ENCODE results near the gene CHCHD6.
"Not testable (repeated sequence)": the region's sequence is repeated elsewhere in the genome, so short reads cannot be mapped to it uniquely, and the experiment has no call there.

The CHCHD6 gene

DNA sequence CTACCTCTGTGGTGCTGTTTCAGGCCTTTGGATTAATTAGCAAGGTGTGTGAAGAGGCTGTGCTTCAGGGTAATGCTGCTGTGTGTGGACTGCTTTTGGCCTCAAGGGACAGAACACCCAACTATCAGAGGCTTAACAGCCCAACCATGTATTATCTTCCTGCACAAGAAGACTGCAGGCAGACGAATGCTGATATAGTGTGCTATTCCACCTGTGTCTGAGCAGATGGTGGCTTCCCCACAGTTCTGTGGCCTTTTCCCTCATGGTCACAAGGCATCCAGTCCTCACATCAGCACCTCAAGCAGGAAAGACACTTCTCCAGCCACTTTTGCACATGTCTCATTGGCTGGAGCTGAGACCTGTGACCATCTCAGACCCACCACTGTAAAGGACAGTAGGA, 76.6 kb downstream of the CHCHD6 start:
- H3K36me3 Mint-ChIP-seq (ENCODE audit: low read depth), result peaks cover 13% of the 10 kb centered on the region
- peaks cover 9% of the 10 kb centered on the region for H3K4me1 Mint-ChIP-seq
- H3K27me3 Mint-ChIP-seq, result no peaks in the 10 kb centered on the region
- H3K4me3 Mint-ChIP-seq, result no peak overlapping the region
- ATAC-seq (no peak), DNase-seq (no peak)
- H3K9me3 Mint-ChIP-seq, result no peaks in the 10 kb centered on the region
- H3K27ac Mint-ChIP-seq, result no peak overlapping the region

- DNase-seq, result no peak
- no peaks in the 10 kb centered on the region for H3K27me3 Mint-ChIP-seq
- ATAC-seq, result no peak
- H3K4me3 Mint-ChIP-seq, result no peak overlapping the region
- H3K27ac Mint-ChIP-seq, result no peak overlapping the region
- H3K4me1 Mint-ChIP-seq, result peaks cover 9% of the 10 kb centered on the region
- peaks cover 13% of the 10 kb centered on the region for H3K36me3 Mint-ChIP-seq (ENCODE audit: low read depth)
- H3K9me3 Mint-ChIP-seq, result no peaks in the 10 kb centered on the region
Observed at GRCh38 chr3:126781406-126781805, 77.4 kb downstream of the CHCHD6 start.

DNA sequence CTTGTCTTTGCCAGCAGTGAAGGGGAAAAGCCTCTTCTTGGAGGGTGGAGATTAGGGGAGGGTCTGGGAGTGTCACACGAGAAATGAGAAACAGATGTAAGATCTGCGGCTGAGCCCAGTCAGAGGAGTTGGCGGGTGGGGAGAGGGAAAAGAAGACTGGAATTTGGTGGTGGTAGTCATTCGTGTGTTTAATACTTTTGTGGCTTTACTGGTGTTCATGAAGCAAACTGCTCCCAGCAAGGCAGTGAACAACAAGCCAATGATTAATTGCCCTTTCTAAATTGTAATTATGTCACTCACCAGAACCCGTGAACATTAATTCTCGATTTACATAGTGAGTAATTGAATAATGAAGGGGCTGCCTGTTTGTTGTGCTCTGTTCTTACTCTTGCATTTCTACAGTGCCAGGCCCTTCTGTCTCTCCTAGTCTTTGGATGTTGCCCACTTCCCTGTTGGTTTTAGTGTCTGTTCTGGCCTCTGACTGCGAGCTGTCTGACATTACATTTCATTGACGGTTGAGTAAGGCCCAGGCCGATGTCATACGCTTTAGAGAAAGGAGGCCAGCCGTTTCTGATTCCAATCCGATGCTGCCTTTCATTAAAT, 78.0 kb downstream of the CHCHD6 start:
- no peak for ATAC-seq
- Mint-ChIP-seq H3K27ac (no peak overlapping the region), H3K27me3 (no peaks in the 10 kb centered on the region), H3K9me3 (no peaks in the 10 kb centered on the region), H3K36me3 (ENCODE audit: low read depth) (peaks cover 13% of the 10 kb centered on the region), H3K4me1 (peaks cover 8% of the 10 kb centered on the region), H3K4me3 (no peak overlapping the region)
- DNase-seq, result no peak

GRCh38 chr3:126782536-126782935, 78.5 kb downstream of the CHCHD6 start:
- Mint-ChIP-seq H3K4me1 (peaks cover 7% of the 10 kb centered on the region), H3K36me3 (ENCODE audit: low read depth) (peaks cover 13% of the 10 kb centered on the region), H3K27me3 (no peaks in the 10 kb centered on the region), H3K4me3 (no peak overlapping the region), H3K27ac (no peak overlapping the region), H3K9me3 (no peaks in the 10 kb centered on the region)
- DNase-seq, result no peak
- ATAC-seq, result no peak

DNA sequence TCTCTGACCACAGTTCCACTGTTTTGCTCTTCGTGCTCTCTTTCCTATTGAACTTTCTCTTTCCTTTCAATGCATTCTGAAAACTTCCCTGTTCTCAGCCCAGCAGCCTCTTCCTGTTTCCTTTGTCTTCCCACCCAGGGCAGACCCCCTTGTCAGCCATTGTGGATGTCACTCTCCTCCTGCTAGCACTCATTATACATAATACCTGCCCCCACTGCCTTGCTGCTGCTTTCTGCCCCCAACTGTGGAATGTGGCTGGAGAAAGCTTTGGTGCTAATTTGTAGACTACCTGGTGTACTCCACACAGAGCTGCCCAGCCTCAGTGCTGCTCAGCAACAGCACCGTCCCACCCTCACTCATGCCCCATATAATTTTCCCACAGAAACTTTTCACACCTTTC, 80.2 kb downstream of the CHCHD6 start:
- no peak overlapping the region for H3K27ac Mint-ChIP-seq
- no peak for ATAC-seq
- H3K27me3 Mint-ChIP-seq, result no peaks in the 10 kb centered on the region
- peaks cover 4% of the 10 kb centered on the region for H3K9me3 Mint-ChIP-seq
- peaks cover 7% of the 10 kb centered on the region for H3K4me1 Mint-ChIP-seq
- no peak overlapping the region for H3K4me3 Mint-ChIP-seq
- DNase-seq, result no peak
- H3K36me3 Mint-ChIP-seq (ENCODE audit: low read depth), result peaks cover 22% of the 10 kb centered on the region

GRCh38 chr3:126791320-126791719, 87.3 kb downstream of the CHCHD6 start:
- not testable (repeated sequence) for ATAC-seq, H3K27ac Mint-ChIP-seq, H3K4me1 Mint-ChIP-seq

GRCh38 chr3:126792998-126793397, 89.0 kb downstream of the CHCHD6 start:
- Mint-ChIP-seq H3K36me3 (ENCODE audit: low read depth) (peaks cover 30% of the 10 kb centered on the region), H3K9me3 (peaks cover 27% of the 10 kb centered on the region), H3K4me1 (no peaks in the 10 kb centered on the region), H3K4me3 (no peak overlapping the region), H3K27ac (no peak overlapping the region), H3K27me3 (no peaks in the 10 kb centered on the region)
- no peak for ATAC-seq
- DNase-seq, result no peak

More at GRCh38 chr3:126791320-126791719, 87.3 kb downstream of the CHCHD6 start:
- peaks cover 25% of the 10 kb centered on the region for H3K36me3 Mint-ChIP-seq (ENCODE audit: low read depth)
- H3K27me3 Mint-ChIP-seq, DNase-seq, H3K4me3 Mint-ChIP-seq: not testable (repeated sequence)
- H3K9me3 Mint-ChIP-seq, result peaks cover 27% of the 10 kb centered on the region

DNA sequence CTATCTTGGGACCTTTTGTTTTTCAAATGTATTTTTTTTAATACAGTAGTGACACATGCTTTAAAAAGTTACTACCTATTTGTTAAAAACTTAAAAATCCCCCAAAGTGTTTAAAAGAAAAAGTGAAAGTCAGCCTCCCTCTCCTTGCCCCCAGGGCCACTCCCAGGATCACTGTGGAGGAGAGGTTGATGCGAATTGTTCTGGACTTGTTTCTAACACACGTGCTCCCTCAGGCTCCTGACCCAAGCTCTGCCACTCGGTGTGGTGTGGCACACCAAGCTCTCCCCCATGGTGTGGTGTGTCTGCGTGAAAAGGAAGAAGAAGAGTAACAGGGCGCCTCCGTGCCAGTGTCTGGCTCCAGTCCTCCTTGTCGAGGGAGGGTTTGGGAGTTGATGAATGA, 93.5 kb downstream of the CHCHD6 start:
- H3K36me3 Mint-ChIP-seq (ENCODE audit: low read depth), result peaks cover 34% of the 10 kb centered on the region

GRCh38 chr3:126798521-126798920, 94.5 kb downstream of the CHCHD6 start:
- Mint-ChIP-seq H3K27ac (no peak overlapping the region), H3K36me3 (ENCODE audit: low read depth) (peaks cover 26% of the 10 kb centered on the region)

More for the DNA sequence above, 93.5 kb downstream of the CHCHD6 start:
- Mint-ChIP-seq H3K27ac (no peak overlapping the region), H3K27me3 (no peaks in the 10 kb centered on the region), H3K4me1 (no peaks in the 10 kb centered on the region), H3K4me3 (no peak overlapping the region), H3K9me3 (peaks cover 27% of the 10 kb centered on the region)
- no peak for DNase-seq
- no peak for ATAC-seq

DNA sequence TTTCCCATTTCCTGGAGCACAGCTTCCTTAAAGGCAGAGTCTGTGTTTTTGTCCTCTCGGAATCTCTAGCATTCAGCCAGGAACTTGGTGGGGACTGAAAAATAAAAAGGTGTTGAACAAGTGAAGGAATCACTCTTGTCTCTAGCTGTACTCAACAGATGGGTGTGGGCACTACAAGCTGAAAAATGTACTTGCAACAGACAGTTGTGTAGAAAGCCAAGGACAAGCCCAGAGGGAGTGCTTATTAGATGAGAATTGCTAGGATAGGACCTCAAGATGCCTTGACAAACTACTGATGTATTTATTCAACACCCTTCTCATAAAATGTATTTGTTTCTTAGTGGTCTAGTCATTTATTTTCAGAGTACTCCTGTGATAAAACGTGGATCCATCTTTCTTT, 95.1 kb downstream of the CHCHD6 start:
- H3K27ac Mint-ChIP-seq, result no peak overlapping the region
- no peak overlapping the region for H3K4me3 Mint-ChIP-seq
- peaks cover 24% of the 10 kb centered on the region for H3K36me3 Mint-ChIP-seq (ENCODE audit: low read depth)
- no peaks in the 10 kb centered on the region for H3K4me1 Mint-ChIP-seq
- H3K9me3 Mint-ChIP-seq, result peaks cover 16% of the 10 kb centered on the region
- DNase-seq (no peak), ATAC-seq (no peak)
- no peaks in the 10 kb centered on the region for H3K27me3 Mint-ChIP-seq

More at GRCh38 chr3:126798521-126798920, 94.5 kb downstream of the CHCHD6 start:
- H3K4me3 Mint-ChIP-seq, result no peak overlapping the region
- DNase-seq (no peak), ATAC-seq (no peak)
- H3K9me3 Mint-ChIP-seq, result peaks cover 21% of the 10 kb centered on the region
- H3K27me3 Mint-ChIP-seq, result no peaks in the 10 kb centered on the region
- no peaks in the 10 kb centered on the region for H3K4me1 Mint-ChIP-seq

DNA sequence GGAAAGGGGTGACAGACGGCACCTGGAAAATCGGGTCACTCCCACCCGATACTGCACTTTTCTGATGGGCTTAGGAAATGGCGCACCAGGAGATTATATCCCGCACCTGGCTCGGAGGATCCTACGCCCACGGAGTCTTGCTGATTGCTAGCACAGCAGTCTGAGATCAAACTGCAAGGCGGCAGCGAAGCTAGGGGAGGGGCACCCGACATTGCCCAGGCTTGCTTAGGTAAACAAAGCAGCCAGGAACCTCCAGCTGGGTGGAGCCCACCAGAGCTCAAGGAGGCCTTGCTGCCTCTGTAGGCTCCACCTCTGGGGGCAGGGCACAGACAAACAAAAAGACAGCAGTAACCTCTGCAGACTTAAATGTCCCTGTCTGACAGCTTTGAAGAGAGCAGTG, 97.3 kb downstream of the CHCHD6 start:
- Mint-ChIP-seq H3K9me3 (peaks cover 16% of the 10 kb centered on the region), H3K36me3 (ENCODE audit: low read depth) (peaks cover 23% of the 10 kb centered on the region)
- not testable (repeated sequence) for H3K4me3 Mint-ChIP-seq, ATAC-seq, H3K27ac Mint-ChIP-seq, DNase-seq, H3K27me3 Mint-ChIP-seq, H3K4me1 Mint-ChIP-seq

DNA sequence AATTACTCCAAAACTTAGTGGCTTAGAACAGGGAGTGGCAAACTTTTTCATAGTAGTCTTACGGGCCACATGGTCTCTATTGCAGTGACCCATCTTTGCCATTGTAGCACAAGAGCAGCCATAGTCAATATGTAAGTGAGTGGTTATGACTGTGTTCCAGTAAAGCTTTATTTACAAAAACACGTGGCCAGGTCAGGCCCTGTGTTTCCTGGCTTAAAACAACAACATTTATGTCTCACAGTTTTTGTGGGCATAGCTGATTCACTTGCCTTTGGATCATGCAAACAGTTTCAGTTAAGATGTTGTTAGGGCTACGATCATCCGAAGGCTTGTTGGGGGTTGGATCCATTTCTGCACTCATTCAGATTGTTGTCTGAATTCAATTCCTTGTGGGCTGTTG, 103.8 kb downstream of the CHCHD6 start:
- H3K27ac Mint-ChIP-seq, result no peak overlapping the region
- ATAC-seq (no peak), DNase-seq (no peak)
- no peaks in the 10 kb centered on the region for H3K27me3 Mint-ChIP-seq
- H3K9me3 Mint-ChIP-seq, result peaks cover 3% of the 10 kb centered on the region
- H3K4me1 Mint-ChIP-seq, result no peaks in the 10 kb centered on the region
- H3K36me3 Mint-ChIP-seq (ENCODE audit: low read depth), result no peaks in the 10 kb centered on the region
- no peak overlapping the region for H3K4me3 Mint-ChIP-seq

DNA sequence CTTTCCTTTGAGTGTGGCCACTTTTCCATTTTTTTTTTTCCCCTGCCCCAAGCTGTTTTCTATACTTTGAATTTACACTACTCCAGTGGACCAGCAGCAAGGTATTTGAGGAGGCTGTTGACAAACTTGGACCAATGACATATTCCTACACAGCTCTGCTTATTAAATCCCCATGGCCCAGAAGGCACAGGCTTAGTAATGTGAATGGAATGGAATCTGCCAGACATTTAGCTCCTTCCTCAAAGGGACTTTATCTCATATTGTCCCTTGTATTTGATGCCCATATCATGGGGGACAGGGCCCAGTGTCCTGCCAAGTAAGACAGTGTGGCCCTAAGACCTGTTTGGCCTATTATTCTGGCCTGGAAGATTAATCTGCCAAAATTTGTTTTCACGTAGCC, 107.5 kb downstream of the CHCHD6 start:
- H3K4me3 Mint-ChIP-seq, result no peak overlapping the region
- H3K9me3 Mint-ChIP-seq, result no peaks in the 10 kb centered on the region
- no peak overlapping the region for H3K27ac Mint-ChIP-seq
- H3K27me3 Mint-ChIP-seq, result no peaks in the 10 kb centered on the region
- H3K36me3 Mint-ChIP-seq (ENCODE audit: low read depth), result no peaks in the 10 kb centered on the region
- ATAC-seq (no peak), DNase-seq (no peak)
- H3K4me1 Mint-ChIP-seq, result no peaks in the 10 kb centered on the region

GRCh38 chr3:126816298-126816697, 112.3 kb downstream of the CHCHD6 start:
- H3K9me3 Mint-ChIP-seq, result no peaks in the 10 kb centered on the region

GRCh38 chr3:126816986-126817777, 113.1 kb downstream of the CHCHD6 start:
- peaks cover 9% of the 10 kb centered on the region for H3K9me3 Mint-ChIP-seq
- peaks cover 8% of the 10 kb centered on the region for H3K36me3 Mint-ChIP-seq (ENCODE audit: low read depth)
- H3K4me1 Mint-ChIP-seq, result no peaks in the 10 kb centered on the region
- ATAC-seq (no peak), DNase-seq (no peak)
- H3K4me3 Mint-ChIP-seq, result no peak overlapping the region
- H3K27me3 Mint-ChIP-seq, result no peaks in the 10 kb centered on the region
- H3K27ac Mint-ChIP-seq, result no peak overlapping the region

More at GRCh38 chr3:126816298-126816697, 112.3 kb downstream of the CHCHD6 start:
- H3K4me1 Mint-ChIP-seq, result no peaks in the 10 kb centered on the region
- no peaks in the 10 kb centered on the region for H3K27me3 Mint-ChIP-seq
- H3K36me3 Mint-ChIP-seq (ENCODE audit: low read depth), result peaks cover 3% of the 10 kb centered on the region
- ATAC-seq (no peak), DNase-seq (no peak)
- no peak overlapping the region for H3K27ac Mint-ChIP-seq
- no peak overlapping the region for H3K4me3 Mint-ChIP-seq

Data from activated naive CD8-positive, alpha-beta T cell treated with anti-CD3 and anti-CD28 coated beads, Interleukin-2, amount 50 U/mL, for 24 hours (primary cell).